Activated T-cell treated with anti-CD3 and anti-CD28 coated beads for 24 hours (primary cell): ENCODE data around the gene KCNJ15.

Experiments
- DNase-seq: peaks from one replicate; pipeline ENCODE4 v3.0.0-alpha.2; 2020; ENCODE audit warnings: low read depth

Gene KCNJ15

DNA sequence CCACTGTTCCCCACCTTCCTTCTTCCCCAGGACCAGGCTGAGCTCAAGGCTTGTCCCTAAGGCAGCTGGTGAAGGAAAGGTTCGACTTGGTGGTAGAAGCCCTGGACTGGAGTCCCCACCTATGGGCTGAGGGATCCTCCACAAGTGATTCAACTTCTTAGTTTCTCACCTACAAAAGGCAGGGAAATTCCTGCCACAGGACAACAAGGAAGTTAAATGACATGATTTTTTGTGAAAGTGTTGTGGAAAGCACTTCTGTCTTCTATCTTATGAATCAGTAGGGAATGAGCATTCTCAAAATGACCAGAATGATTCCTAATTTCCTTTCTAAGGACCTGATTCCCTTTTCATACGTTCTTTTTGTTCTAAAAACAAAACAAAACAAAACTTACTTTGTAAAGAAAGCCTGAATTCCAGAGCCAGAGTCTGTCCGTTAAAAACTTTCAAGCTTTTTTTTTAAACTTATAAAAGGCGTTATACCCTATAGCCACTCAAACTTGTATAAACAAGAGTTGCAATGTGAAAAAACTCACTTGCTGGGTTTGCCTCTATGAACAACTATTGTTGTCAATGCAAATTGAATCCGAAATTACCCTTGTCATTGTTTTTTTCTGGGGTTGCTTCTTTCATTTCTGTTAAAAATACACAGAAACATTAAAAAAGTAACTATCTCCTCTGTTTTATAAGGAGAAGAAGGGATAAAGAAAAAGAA lies 12.2 kb downstream of the KCNJ15 start:
- no peak for DNase-seq

GRCh38 chr21:38269576-38269936 lies 12.8 kb downstream of the KCNJ15 start:
- DNase-seq, result no peak

- DNase-seq, result no peak
Observed at GRCh38 chr21:38272215-38272614, 15.4 kb downstream of the KCNJ15 start.

DNA sequence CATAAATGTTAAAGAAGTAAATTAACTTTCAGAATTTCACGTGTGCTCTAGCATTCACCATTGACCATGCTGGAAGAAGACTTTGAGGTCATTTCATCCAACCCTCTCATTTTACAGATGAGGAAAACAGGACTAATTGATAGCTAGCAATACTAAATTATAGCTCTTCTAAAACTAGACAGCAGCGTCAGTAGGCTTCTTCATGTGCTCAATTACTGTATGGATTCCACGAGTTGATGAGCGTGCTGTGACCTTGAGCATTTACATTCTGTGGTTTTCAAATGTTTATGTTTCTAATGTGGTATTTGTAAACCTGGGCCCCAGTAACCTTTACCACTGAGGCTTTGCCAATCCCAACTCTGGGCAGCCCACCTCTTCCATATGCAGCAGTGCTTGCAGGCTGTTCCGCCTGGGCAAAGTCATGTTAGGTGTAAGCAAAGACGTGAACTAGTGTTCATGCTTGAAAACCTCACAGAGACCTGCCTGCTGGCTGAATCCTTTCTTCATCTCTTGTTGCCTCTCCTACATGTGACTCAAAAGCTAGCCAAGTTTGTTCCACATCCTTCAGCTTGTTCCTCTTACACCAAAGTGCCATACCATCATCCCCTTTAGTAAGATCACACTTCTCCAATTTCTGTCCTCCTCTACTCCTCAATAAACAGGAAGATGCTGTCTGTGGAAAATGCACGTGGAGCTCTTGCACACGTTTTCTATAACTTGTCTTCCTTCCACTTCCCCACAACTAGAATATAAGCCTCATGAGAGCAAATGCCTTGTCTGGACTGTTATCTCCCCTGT lies 17.2 kb downstream of the KCNJ15 start:
- DNase-seq, result no peak

DNA sequence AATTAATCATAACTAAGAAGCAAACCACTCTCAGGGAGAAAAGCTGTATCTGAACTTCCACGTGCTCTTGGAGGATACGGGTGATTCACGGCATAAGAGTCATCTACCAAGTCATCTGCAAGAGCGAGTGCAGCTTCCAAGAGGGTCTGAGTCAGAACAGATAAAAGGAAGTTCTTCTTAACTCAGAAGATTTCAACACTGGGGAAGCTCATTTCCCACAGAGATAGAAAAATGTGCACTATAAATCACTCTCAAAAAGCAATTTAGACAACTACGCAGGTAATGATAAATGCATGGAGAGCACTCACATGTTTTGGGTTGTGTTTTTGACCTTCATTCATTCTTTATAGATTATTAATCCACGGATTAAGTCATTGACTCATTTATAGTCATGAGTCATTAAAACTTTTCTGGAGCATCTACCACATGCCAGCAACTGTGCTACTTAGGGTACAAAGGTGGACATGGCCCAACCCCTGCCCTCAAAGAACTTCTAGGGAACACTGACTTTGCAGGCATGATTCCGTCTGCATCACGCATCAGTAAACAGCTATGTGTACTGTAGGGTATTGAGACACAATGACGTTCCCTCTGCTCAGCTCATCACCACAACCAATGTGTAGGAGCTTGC lies 20.8 kb downstream of the KCNJ15 start:
- DNase-seq, result no peak

DNA sequence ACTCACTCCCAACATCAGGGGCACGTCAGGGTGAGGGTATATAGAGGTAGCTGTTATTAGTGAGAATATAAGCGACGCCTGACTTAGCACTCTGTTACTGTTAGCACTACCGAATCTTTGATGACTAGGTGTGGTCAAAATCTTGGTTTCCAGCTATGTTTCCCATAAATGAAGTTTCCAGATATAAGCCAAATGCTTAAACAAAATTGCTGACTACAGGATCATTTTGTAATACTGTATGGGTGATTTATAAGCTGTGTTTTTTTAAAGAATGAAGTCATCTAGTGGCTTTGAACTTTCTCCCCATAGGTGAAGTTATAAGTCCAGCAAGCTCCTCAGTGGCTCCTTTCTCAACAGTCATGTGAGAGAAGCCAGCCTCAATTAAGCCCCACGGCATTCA lies 23.7 kb downstream of the KCNJ15 start:
- DNase-seq, result no peak

DNA sequence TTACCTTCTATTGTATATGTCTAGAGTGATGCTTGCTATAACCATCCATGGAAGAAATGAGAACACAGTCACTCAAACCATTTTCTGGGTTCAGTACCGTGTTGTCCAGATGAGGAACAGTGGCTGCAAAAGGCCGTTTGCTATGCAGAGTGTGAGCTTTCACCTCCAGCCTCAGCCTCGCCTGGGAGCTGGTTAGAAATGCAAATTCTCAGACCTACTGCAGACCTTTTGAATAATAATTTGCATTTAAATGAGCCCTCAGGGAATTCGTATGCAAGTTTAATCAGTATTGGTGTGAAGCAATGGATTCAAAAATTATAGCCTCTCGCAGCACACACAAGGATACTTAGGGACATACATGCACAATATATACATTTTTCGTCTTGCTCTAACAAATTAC lies 24.1 kb downstream of the KCNJ15 start:
- DNase-seq, result no peak

GRCh38 chr21:38282921-38283320 lies 26.1 kb downstream of the KCNJ15 start:
- DNase-seq, result no peak

- DNase-seq, result no peak
Observed at GRCh38 chr21:38284216-38284615, 27.4 kb downstream of the KCNJ15 start.

- no peak for DNase-seq
Observed at GRCh38 chr21:38286739-38287471, 30.1 kb downstream of the KCNJ15 start.

GRCh38 chr21:38287476-38287875 lies 30.7 kb downstream of the KCNJ15 start:
- no peak for DNase-seq

DNA sequence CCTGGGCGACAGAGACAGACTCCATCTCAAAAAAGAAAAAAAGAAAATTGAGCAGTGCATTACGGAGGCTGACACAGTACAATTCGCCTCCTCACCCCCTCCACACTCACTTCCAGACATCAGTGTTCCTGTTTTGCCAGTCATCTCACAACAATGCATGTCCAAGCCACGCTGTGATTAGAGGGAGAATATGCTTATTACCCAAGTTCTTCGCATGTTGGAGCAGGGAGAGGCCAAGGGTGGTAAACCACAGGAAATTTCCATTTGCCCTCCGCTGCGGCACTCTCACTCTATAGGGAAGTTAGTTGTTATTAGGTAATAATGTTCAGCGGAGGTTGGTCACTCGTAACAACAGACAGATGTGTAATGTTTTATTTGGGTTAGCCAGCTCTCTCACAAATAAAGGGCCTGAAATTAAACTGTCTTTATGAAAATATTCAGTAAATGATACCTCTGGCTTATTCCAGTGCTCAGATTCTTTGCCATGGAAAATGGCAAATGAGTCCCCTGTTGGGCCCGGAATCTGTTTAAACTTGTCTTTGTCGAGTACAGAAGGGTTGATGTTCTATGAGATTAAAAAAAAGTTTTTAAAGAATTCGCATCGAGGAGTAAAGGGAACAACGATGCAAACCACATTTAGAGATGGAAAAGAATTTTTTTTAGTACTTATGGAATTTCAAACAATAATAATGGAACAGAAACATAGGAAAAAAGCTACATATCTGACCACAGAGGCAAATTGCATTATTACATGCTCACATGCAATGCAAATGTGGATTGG lies 33.1 kb downstream of the KCNJ15 start:
- DNase-seq, result no peak

DNA sequence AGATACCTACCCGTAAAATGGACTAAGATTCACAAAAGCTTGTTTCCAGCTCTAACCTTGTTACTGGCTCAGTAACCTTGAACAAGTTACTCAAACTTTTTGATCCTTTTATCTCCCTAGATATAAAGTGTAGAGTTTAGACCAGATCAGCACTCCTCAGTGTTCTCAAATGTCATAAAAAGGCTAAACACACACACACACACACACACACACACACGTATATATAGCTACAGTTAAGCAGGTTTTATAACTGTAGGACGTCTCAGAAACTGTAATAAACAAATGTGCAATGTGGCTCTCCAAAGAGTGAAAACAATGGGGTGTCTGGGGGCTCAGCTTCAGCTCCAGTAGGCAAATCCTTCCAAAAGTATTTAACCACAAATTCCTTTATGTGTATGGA lies 34.0 kb downstream of the KCNJ15 start:
- DNase-seq, result no peak

GRCh38 chr21:38291874-38292273 lies 35.1 kb downstream of the KCNJ15 start:
- DNase-seq, result no peak

DNA sequence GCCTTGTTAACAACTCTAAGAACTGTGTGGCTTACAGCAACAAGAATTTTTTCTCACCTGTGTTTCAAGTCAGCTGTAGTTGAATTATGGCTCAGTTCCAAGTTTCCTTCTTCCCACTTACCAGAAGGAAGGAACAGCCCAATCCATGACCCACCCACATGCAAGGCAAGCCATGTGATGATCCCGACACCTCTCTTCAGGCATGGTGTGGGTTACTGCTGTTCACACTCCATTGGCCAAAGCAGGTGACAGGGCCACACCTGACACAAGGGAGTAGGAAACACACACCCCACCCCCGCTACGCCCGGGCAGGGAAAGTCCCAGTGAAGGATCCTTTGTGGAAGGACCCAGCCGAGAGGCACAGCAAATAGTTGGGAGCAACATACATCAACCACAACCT lies 36.3 kb downstream of the KCNJ15 start:
- DNase-seq, result no peak

- no peak for DNase-seq
Observed at GRCh38 chr21:38293765-38294164, 37.0 kb downstream of the KCNJ15 start.

DNA sequence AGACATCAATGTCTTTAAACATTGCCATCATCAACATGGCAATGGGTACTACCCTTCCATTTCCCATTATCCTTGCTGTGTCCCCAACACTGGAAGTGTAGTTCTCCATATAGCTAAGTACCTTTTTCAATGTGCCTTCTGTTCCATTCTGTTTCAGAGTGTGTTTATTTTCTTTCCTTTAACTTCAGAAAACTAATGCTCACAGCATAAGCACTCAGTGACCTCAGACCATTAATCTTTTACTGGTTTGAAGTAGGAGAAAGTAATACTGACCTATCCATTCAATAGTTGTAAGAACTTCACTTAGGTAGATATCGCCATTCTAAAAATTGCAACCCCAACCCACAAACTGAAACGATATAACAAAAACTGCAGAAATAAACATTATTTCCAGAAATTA lies 37.8 kb downstream of the KCNJ15 start:
- DNase-seq, result no peak

GRCh38 chr21:38295997-38296764 lies 39.4 kb downstream of the KCNJ15 start:
- no peak for DNase-seq

- DNase-seq, result no peak
Observed at GRCh38 chr21:38297194-38297631, 40.4 kb downstream of the KCNJ15 start.

- DNase-seq, result no peak
Observed at GRCh38 chr21:38297871-38298270, 41.1 kb downstream of the KCNJ15 start.

DNA sequence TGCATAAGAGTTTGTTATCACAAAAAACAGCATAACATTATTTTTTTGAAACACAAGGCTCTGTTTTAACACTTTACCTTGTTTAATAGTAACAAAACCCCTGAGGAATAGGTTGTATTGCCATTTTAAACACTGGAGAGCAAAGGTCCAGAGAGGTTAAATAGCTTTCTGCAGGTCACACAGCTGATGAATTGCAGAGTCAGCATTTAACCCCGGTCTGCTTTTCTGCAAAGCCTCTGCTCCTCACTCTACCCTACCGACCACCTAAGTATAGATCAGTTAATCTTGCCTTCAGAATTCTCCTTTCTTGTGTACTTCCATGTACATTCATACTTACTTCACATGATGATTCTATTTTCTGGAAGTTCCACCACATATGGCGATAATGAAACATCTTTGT lies 42.0 kb downstream of the KCNJ15 start:
- DNase-seq, result no peak
